ENCODE results near the gene RACGAP1. TPM values are rescaled to one million over a fixed set of nuclear protein-coding genes. Genes with fewer than 3 reads are reported as not detected.

RACGAP1 gene
- total RNA-seq, 1 experiment from 2014 or later = 147 TPM

GRCh38 chr12:49950273-49951251, 74.7 kb downstream of the RACGAP1 start, which contains the start of gene AQP2:
Gene AQP2 (plus strand): TSS chr12:49950737. CDS start chr12:49950831, 94 bp downstream.
- ATAC-seq (no peak), DNase-seq (ENCODE audit: low read depth, low spot score) (no peak)
- POLR2A ChIA-PET = interaction anchor here (0.7 kb wide), 1 partner anchor 122 kb away, joined by 3 read pairs; no protein-coding TSS in a partner anchor
- Histone ChIP-seq H3K9me3 (ENCODE audit: control insufficient read depth, insufficient read depth, low read depth, low read length) (no peaks in the 10 kb centered on the region), H3K4me1 (ENCODE audit: control insufficient read depth, insufficient read depth, low read length) (peaks cover 5% of the 10 kb centered on the region), H3K27me3 (ENCODE audit: control insufficient read depth, insufficient read depth, low read length) (no peaks in the 10 kb centered on the region), H3K27ac (ENCODE audit: low read length) (peak within 1 kb of the TSS; percentile 31), H3K36me3 (ENCODE audit: control insufficient read depth, insufficient read depth, low read length) (no peaks in the 10 kb centered on the region), H3K4me3 (ENCODE audit: low read depth in 2 of 2, low read length in 2 of 2) (no peak within 1 kb of the TSS)
- BruUV-seq (replicated peaks) = no TSS peak
- intact Hi-C loops (cut with micrococcal nuclease; ENCODE audit: unreplicated experiment) = loop anchor here (10.0 kb wide), 1 partner anchor 176 kb away; no protein-coding TSS in a partner anchor
- TF ChIP-seq, protein P1, sequence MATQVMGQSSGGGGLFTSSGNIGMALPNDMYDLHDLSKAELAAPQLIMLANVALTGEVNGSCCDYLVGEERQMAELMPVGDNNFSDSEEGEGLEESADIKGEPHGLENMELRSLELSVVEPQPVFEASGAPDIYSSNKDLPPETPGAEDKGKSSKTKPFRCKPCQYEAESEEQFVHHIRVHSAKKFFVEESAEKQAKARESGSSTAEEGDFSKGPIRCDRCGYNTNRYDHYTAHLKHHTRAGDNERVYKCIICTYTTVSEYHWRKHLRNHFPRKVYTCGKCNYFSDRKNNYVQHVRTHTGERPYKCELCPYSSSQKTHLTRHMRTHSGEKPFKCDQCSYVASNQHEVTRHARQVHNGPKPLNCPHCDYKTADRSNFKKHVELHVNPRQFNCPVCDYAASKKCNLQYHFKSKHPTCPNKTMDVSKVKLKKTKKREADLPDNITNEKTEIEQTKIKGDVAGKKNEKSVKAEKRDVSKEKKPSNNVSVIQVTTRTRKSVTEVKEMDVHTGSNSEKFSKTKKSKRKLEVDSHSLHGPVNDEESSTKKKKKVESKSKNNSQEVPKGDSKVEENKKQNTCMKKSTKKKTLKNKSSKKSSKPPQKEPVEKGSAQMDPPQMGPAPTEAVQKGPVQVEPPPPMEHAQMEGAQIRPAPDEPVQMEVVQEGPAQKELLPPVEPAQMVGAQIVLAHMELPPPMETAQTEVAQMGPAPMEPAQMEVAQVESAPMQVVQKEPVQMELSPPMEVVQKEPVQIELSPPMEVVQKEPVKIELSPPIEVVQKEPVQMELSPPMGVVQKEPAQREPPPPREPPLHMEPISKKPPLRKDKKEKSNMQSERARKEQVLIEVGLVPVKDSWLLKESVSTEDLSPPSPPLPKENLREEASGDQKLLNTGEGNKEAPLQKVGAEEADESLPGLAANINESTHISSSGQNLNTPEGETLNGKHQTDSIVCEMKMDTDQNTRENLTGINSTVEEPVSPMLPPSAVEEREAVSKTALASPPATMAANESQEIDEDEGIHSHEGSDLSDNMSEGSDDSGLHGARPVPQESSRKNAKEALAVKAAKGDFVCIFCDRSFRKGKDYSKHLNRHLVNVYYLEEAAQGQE (IDR thresholded peaks at IDR 0.05; ENCODE audit: insufficient read depth in 1 of 2, low read depth in 2 of 2, low read length in 1 of 2) = no peak
- no peak for TF ChIP-seq TCF7L2 (IDR thresholded peaks at IDR 0.05; ENCODE audit: low read depth, low read length)
- no peak for TF ChIP-seq CTCF (IDR thresholded peaks at IDR 0.05)
- TF ChIP-seq SIN3A (IDR thresholded peaks at IDR 0.05; ENCODE audit: borderline replicate concordance, insufficient read depth, low read depth, low read length) = no peak
- no peak for TF ChIP-seq POLR2AphosphoS5 (IDR thresholded peaks at IDR 0.05; ENCODE audit: low read depth, low read length)
- in situ Hi-C loops (cut with HindIII; ENCODE audit: low pct_unique_long_range_greater_than_20kb, low sequenced_read_pairs) = no loop called here
- CTCF ChIA-PET = no interaction called here

DNA sequence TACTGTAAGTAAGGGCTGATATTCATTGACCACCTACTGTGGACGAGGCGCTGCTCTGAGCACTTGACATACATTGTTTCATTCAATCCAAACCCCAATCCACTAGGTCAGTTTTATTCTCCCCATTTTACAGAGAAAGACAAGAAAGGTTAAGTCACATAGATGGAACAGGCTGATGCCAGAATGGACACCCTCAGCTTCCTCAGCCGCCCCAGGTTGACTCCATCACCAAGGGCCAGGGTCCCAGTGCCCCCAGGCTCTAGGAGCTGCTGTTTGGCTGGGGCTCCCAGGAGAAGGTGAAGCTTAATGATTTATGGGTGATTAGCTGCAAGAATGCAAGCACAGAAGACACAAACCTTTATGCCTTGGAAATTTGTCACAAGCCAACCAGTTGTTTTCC, 75.4 kb downstream of the RACGAP1 start:
- Histone ChIP-seq H3K27ac (ENCODE audit: low read length) (peak overlapping the region; percentile 31), H3K4me1 (ENCODE audit: control insufficient read depth, insufficient read depth, low read length) (peaks cover 12% of the 10 kb centered on the region), H3K9me3 (ENCODE audit: control insufficient read depth, insufficient read depth, low read depth, low read length) (no peaks in the 10 kb centered on the region), H3K36me3 (ENCODE audit: control insufficient read depth, insufficient read depth, low read length) (no peaks in the 10 kb centered on the region), H3K27me3 (ENCODE audit: control insufficient read depth, insufficient read depth, low read length) (no peaks in the 10 kb centered on the region), H3K4me3 (ENCODE audit: low read depth in 2 of 2, low read length in 2 of 2) (no peak overlapping the region)
- intact Hi-C loops (cut with micrococcal nuclease; ENCODE audit: unreplicated experiment) (loop anchor here (5.0 to 10.0 kb wide), 2 partner anchors 83 to 175 kb away; no protein-coding TSS in a partner anchor), in situ Hi-C loops (cut with HindIII; ENCODE audit: low pct_unique_long_range_greater_than_20kb, low sequenced_read_pairs) (no loop called here)
- BruUV-seq (replicated peaks) = no TSS peak
- TF ChIP-seq POLR2AphosphoS5 (IDR thresholded peaks at IDR 0.05; ENCODE audit: low read depth, low read length) (no peak), TCF7L2 (IDR thresholded peaks at IDR 0.05; ENCODE audit: low read depth, low read length) (no peak), SIN3A (IDR thresholded peaks at IDR 0.05; ENCODE audit: borderline replicate concordance, insufficient read depth, low read depth, low read length) (no peak), CTCF (IDR thresholded peaks at IDR 0.05) (no peak)
- TF ChIP-seq, protein P1 (IDR thresholded peaks at IDR 0.05; ENCODE audit: insufficient read depth in 1 of 2, low read depth in 2 of 2, low read length in 1 of 2) = no peak
- ATAC-seq (no peak), DNase-seq (ENCODE audit: low read depth, low spot score) (no peak)
- POLR2A ChIA-PET = interaction anchor here (0.7 kb wide), 1 partner anchor 123 kb away, joined by 3 read pairs; no protein-coding TSS in a partner anchor
- CTCF ChIA-PET = interaction anchor here (0.6 kb wide), 1 partner anchor 141 kb away, joined by 5 read pairs; no protein-coding TSS in a partner anchor
